ENCODE results near the gene FILIP1L.

DNA sequence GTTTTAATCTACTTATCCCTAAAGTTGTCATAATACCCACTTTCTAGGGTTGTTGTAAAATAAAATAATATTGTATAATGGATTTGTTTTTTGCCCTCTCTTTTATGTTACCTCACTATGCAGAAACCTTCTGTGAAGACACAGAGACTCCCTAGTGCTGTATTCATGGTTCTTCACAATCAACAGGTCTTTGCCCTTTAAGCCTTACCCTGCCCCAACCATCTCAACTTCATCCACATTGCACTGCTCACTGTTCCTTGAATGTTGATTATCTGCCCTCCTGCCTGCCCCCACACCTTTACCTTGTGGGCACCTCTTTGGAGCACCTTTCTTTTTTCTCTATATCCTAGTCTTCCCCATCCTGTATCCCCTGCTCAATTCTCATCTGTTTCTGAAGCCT, 275.5 kb downstream of the FILIP1L start:
- TF ChIP-seq CTCF (IDR thresholded peaks at IDR 0.05; ENCODE audit: insufficient read depth, low read length, poor library complexity, severe bottlenecking) = no peak
- TF ChIP-seq EZH2phosphoT487 (conservative IDR thresholded peaks at IDR 0.05; ENCODE audit: low read length) = no peak
